Measurements from ENCODE around the gene SELENOM. TPM values are rescaled to one million over a fixed set of nuclear protein-coding genes. Genes with fewer than 3 reads are reported as not detected.
"Not testable (repeated sequence)": the region's sequence is repeated elsewhere in the genome, so short reads cannot be mapped to it uniquely, and the experiment has no call there.

Gene SELENOM
- total and polyA plus RNA-seq, 7 experiments from 2014 or later: 9.1 to 175 (median 69.9) TPM

DNA sequence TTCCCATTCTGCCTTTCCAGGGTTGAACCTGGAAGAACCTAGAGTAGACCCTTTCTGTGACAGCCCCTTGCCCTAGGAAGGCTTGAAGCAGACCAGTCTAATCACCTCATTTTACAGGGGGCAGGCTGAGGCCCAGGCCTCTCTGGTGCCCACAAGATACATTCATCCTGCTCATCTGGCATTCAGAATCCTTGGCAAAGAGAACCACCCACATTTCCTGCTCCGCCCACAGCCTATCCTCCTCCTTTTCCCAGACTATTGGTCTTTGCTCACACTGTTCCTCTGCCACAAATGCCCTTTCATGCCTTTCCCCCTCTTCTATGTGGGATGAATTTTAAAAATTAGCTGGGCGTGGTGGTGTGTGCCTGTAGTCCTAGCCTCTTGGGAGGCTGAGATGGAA lies 29.0 kb downstream of the SELENOM start:
- CTCF ChIA-PET; DNase-seq; H3K36me3 Mint-ChIP-seq; H3K4me3 ChIP-seq (ENCODE audit: low read length); intact Hi-C loops (cut with micrococcal nuclease); ATAC-seq; H3K9me3 Mint-ChIP-seq; H3K27me3 ChIP-seq (ENCODE audit: control insufficient read depth in 2 of 2, insufficient read depth in 2 of 2, low read length in 2 of 2); H3K9me3 ChIP-seq (ENCODE audit: control insufficient read depth in 2 of 3, low read length in 3 of 3); H3K36me3 ChIP-seq (ENCODE audit: control insufficient read depth in 2 of 3, insufficient read depth in 3 of 3, low read length in 3 of 3); H3K27me3 Mint-ChIP-seq; H3K27ac ChIP-seq (ENCODE audit: low read depth, low read length); POLR2A ChIA-PET: not testable (repeated sequence)
- peak overlapping the region in 1 of 10 donors; percentile 29 for H3K4me3 Mint-ChIP-seq
- peaks cover 19 to 28% (median 24%) of the 10 kb centered on the region in 7 donors for H3K4me1 Mint-ChIP-seq
- peak overlapping the region in 1 of 9 donors; percentile 68 for H3K27ac Mint-ChIP-seq
- H3K4me1 ChIP-seq (ENCODE audit: control insufficient read depth in 2 of 2, insufficient read depth in 2 of 2, low read length in 2 of 2): peaks cover 8 to 29% of the 10 kb centered on the region in 2 donors

- CTCF ChIA-PET: no interaction called here
- no peak overlapping the region for H3K27ac Mint-ChIP-seq
- H3K27me3 Mint-ChIP-seq: no peaks in the 10 kb centered on the region
Observed at GRCh38 chr22:31077681-31078080, 29.7 kb downstream of the SELENOM start.

DNA sequence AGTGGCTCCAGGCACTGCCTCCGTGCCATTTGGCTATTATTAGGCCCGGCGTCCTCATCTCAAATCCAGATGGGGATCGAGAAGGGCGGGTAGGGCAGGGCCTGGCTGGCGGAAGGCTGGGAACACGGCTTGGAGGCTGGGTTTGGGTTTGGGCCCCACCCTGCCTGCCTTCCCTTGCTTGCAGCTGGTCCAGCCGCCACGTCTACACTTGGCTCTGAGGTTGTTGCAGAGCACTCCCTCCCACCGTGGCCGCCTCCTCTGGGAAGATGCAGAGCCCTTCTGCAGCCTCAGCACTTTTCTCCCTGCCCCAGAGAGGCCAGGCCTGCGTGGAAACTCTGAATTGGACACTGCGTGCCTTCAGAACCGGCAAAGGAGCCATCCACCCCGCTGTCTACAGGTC lies 31.4 kb downstream of the SELENOM start:
- H3K27me3 Mint-ChIP-seq: no peaks in the 10 kb centered on the region
- peaks cover 0 to 6% (median 4%) of the 10 kb centered on the region in 7 donors for H3K4me1 Mint-ChIP-seq
- Histone ChIP-seq H3K4me1 (ENCODE audit: control insufficient read depth in 2 of 2, insufficient read depth in 2 of 2, low read length in 2 of 2) (peaks cover 0 to 6% of the 10 kb centered on the region in 2 donors), H3K36me3 (ENCODE audit: control insufficient read depth in 2 of 3, insufficient read depth in 3 of 3, low read length in 3 of 3) (no peaks in the 10 kb centered on the region), H3K27me3 (ENCODE audit: control insufficient read depth in 2 of 2, insufficient read depth in 2 of 2, low read length in 2 of 2) (no peaks in the 10 kb centered on the region), H3K9me3 (ENCODE audit: control insufficient read depth in 2 of 3, low read length in 3 of 3) (no peaks in the 10 kb centered on the region), H3K27ac (ENCODE audit: low read depth, low read length) (no peak overlapping the region), H3K4me3 (ENCODE audit: low read length) (no peak overlapping the region)
- no peak for ATAC-seq
- intact Hi-C loops (cut with micrococcal nuclease): no loop called here
- no peak for DNase-seq
- H3K9me3 Mint-ChIP-seq: no peaks in the 10 kb centered on the region
- H3K27ac Mint-ChIP-seq: no peak overlapping the region
- POLR2A ChIA-PET: no interaction called here
- no peaks in the 10 kb centered on the region for H3K36me3 Mint-ChIP-seq
- CTCF ChIA-PET: no interaction called here
- no peak overlapping the region for H3K4me3 Mint-ChIP-seq

More at GRCh38 chr22:31077681-31078080, 29.7 kb downstream of the SELENOM start:
- Mint-ChIP-seq H3K36me3 (no peaks in the 10 kb centered on the region), H3K4me1 (peaks cover 13 to 21% (median 18%) of the 10 kb centered on the region in 7 donors), H3K9me3 (no peaks in the 10 kb centered on the region), H3K4me3 (no peak overlapping the region)
- no peak overlapping the region for H3K4me3 ChIP-seq (ENCODE audit: low read length)
- H3K27ac ChIP-seq (ENCODE audit: low read depth, low read length): no peak overlapping the region
- H3K36me3 ChIP-seq (ENCODE audit: control insufficient read depth in 2 of 3, insufficient read depth in 3 of 3, low read length in 3 of 3): no peaks in the 10 kb centered on the region
- no peaks in the 10 kb centered on the region for H3K9me3 ChIP-seq (ENCODE audit: control insufficient read depth in 2 of 3, low read length in 3 of 3)
- intact Hi-C loops (cut with micrococcal nuclease): no loop called here
- no peaks in the 10 kb centered on the region for H3K27me3 ChIP-seq (ENCODE audit: control insufficient read depth in 2 of 2, insufficient read depth in 2 of 2, low read length in 2 of 2)
- no peak for ATAC-seq
- peaks cover 8 to 22% of the 10 kb centered on the region in 2 donors for H3K4me1 ChIP-seq (ENCODE audit: control insufficient read depth in 2 of 2, insufficient read depth in 2 of 2, low read length in 2 of 2)
- POLR2A ChIA-PET: no interaction called here
- DNase-seq: no peak

GRCh38 chr22:31073545-31074145 lies 33.7 kb downstream of the SELENOM start:
- H3K27ac Mint-ChIP-seq; H3K4me1 ChIP-seq (ENCODE audit: control insufficient read depth in 2 of 2, insufficient read depth in 2 of 2, low read length in 2 of 2); H3K36me3 ChIP-seq (ENCODE audit: control insufficient read depth in 2 of 3, insufficient read depth in 3 of 3, low read length in 3 of 3); H3K27ac ChIP-seq (ENCODE audit: low read depth, low read length); POLR2A ChIA-PET; H3K4me1 Mint-ChIP-seq; H3K4me3 ChIP-seq (ENCODE audit: low read length); H3K36me3 Mint-ChIP-seq; ATAC-seq; intact Hi-C loops (cut with micrococcal nuclease); H3K9me3 Mint-ChIP-seq; H3K4me3 Mint-ChIP-seq; H3K27me3 Mint-ChIP-seq; CTCF ChIA-PET; H3K9me3 ChIP-seq (ENCODE audit: control insufficient read depth in 2 of 3, low read length in 3 of 3); H3K27me3 ChIP-seq (ENCODE audit: control insufficient read depth in 2 of 2, insufficient read depth in 2 of 2, low read length in 2 of 2); DNase-seq: not testable (repeated sequence)

- H3K9me3 Mint-ChIP-seq; H3K27ac ChIP-seq (ENCODE audit: low read depth, low read length); DNase-seq; H3K27me3 Mint-ChIP-seq; H3K27me3 ChIP-seq (ENCODE audit: control insufficient read depth in 2 of 2, insufficient read depth in 2 of 2, low read length in 2 of 2); CTCF ChIA-PET; H3K36me3 ChIP-seq (ENCODE audit: control insufficient read depth in 2 of 3, insufficient read depth in 3 of 3, low read length in 3 of 3); intact Hi-C loops (cut with micrococcal nuclease); H3K4me3 ChIP-seq (ENCODE audit: low read length); H3K4me1 Mint-ChIP-seq; H3K9me3 ChIP-seq (ENCODE audit: control insufficient read depth in 2 of 3, low read length in 3 of 3); H3K4me3 Mint-ChIP-seq; H3K36me3 Mint-ChIP-seq; H3K4me1 ChIP-seq (ENCODE audit: control insufficient read depth in 2 of 2, insufficient read depth in 2 of 2, low read length in 2 of 2); H3K27ac Mint-ChIP-seq; POLR2A ChIA-PET; ATAC-seq: not testable (repeated sequence)
Observed at GRCh38 chr22:31073125-31073524, 34.2 kb downstream of the SELENOM start.

DNA sequence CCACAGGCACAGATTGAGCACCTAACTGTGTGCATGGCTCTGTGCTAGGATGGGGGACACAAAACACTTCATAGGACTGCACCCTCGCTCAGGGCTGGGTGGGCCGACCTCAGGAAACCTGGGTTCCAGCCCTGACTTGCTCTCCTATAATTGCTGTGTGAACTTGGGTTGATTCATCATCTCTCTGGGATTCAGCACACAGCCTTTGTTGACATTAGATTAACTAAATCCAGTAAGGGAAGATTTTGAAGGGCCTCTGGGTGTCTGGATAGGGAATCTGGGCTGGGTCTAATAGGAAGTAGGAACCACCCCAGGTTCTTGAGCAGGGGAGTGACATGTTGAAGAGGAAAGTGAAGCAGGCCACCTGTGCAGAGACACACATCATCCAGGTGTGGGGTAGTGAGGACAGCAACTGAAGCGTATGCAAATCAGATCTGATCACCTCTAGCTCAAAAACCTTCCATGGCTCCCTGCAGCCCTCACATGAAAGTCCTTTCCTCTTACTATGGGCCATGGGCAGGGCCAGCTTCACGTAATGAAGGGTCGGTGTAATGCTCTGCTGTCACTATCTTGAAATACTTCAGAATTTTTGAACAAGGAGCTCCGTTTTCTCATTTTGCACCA lies 37.6 kb downstream of the SELENOM start:
- H3K4me1 Mint-ChIP-seq; H3K27me3 ChIP-seq (ENCODE audit: control insufficient read depth in 2 of 2, insufficient read depth in 2 of 2, low read length in 2 of 2); H3K36me3 ChIP-seq (ENCODE audit: control insufficient read depth in 2 of 3, insufficient read depth in 3 of 3, low read length in 3 of 3); H3K4me1 ChIP-seq (ENCODE audit: control insufficient read depth in 2 of 2, insufficient read depth in 2 of 2, low read length in 2 of 2); H3K27ac Mint-ChIP-seq; H3K27ac ChIP-seq (ENCODE audit: low read depth, low read length); intact Hi-C loops (cut with micrococcal nuclease); H3K36me3 Mint-ChIP-seq; H3K27me3 Mint-ChIP-seq; H3K4me3 Mint-ChIP-seq; CTCF ChIA-PET; H3K4me3 ChIP-seq (ENCODE audit: low read length); H3K9me3 Mint-ChIP-seq; POLR2A ChIA-PET; ATAC-seq; H3K9me3 ChIP-seq (ENCODE audit: control insufficient read depth in 2 of 3, low read length in 3 of 3); DNase-seq: not testable (repeated sequence)

- Histone ChIP-seq H3K4me1 (ENCODE audit: control insufficient read depth in 2 of 2, insufficient read depth in 2 of 2, low read length in 2 of 2) (no peaks in the 10 kb centered on the region), H3K27me3 (ENCODE audit: control insufficient read depth in 2 of 2, insufficient read depth in 2 of 2, low read length in 2 of 2) (no peaks in the 10 kb centered on the region), H3K27ac (ENCODE audit: low read depth, low read length) (no peak overlapping the region), H3K9me3 (ENCODE audit: control insufficient read depth in 2 of 3, low read length in 3 of 3) (no peaks in the 10 kb centered on the region), H3K36me3 (ENCODE audit: control insufficient read depth in 2 of 3, insufficient read depth in 3 of 3, low read length in 3 of 3) (no peaks in the 10 kb centered on the region), H3K4me3 (ENCODE audit: low read length) (no peak overlapping the region)
- ChIA-PET POLR2A (no interaction called here), CTCF (no interaction called here)
- Mint-ChIP-seq H3K27ac (no peak overlapping the region), H3K27me3 (no peaks in the 10 kb centered on the region), H3K4me3 (no peak overlapping the region), H3K4me1 (no peaks in the 10 kb centered on the region), H3K36me3 (no peaks in the 10 kb centered on the region), H3K9me3 (no peaks in the 10 kb centered on the region)
- DNase-seq: no peak
- intact Hi-C loops (cut with micrococcal nuclease): no loop called here
- no peak for ATAC-seq
Observed at GRCh38 chr22:31068970-31069369, 38.4 kb downstream of the SELENOM start.

Data from naive thymus-derived CD4-positive, alpha-beta T cell (primary cell).